Measurements from ENCODE around the gene BSND.

DNA sequence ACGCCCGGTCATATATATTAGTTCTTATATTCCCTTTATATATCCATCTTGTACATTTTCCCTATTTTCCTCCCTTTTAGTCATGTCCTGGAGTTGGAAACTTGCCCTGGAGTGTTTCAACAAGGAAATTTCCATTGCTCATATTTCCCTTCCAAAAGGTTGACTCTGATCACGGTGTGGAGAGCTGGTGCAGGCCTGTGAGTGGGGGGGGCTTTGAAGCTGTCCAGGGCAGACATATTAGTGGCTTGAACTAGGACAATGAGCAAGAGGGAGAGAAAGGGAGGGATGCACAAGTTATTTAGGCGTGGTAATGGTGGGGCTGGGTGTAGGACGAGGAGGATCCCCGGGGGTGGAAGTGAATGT, 48.7 kb upstream of the BSND start:
- TF ChIP-seq GATA2 (IDR thresholded peaks at IDR 0.05; ENCODE audit: low read depth, low read length) (no peak), GATA3 (IDR thresholded peaks at IDR 0.05; ENCODE audit: low read depth, low read length) (no peak)

All from SH-SY5Y (cell line).